ENCODE data around the gene SESN1.

Gene SESN1

GRCh38 chr6:109036574-109037294 lies 57.9 kb downstream of the SESN1 start:
- DNase-seq (ENCODE audit: low spot score), result no peak
- Histone ChIP-seq H2AK5ac (ENCODE audit: low read depth, low read length) (no peak overlapping the region), H3K23ac (ENCODE audit: low read depth, low read length, poor library complexity) (no peak overlapping the region), H3K27me3 (ENCODE audit: control insufficient read depth in 3 of 3, insufficient read depth in 3 of 3, low read depth in 1 of 3, low read length in 3 of 3) (no peaks in the 10 kb centered on the region), H2AFZ (ENCODE audit: low read length) (no peak overlapping the region), H3K36me3 (replicated peaks in 1 of 2; ENCODE audit: control insufficient read depth in 2 of 2, insufficient read depth in 2 of 2, low read length in 2 of 2) (no peaks in the 10 kb centered on the region), H3K27ac (replicated peaks; ENCODE audit: low read length) (no peak overlapping the region), H3K9me3 (replicated peaks in 1 of 2; ENCODE audit: control insufficient read depth in 2 of 2, insufficient read depth in 1 of 2, low read depth in 1 of 2, low read length in 2 of 2) (no peaks in the 10 kb centered on the region), H2BK5ac (ENCODE audit: low read length) (no peak overlapping the region), H2BK12ac (ENCODE audit: low read length) (no peak overlapping the region), H2BK120ac (ENCODE audit: low read depth, low read length) (no peak overlapping the region), H3K4ac (ENCODE audit: low read length) (no peak overlapping the region), H3K79me1 (ENCODE audit: low read depth, low read length) (no peaks in the 10 kb centered on the region), H3K18ac (ENCODE audit: low read length) (no peak overlapping the region), H4K8ac (ENCODE audit: low read depth, low read length) (no peak overlapping the region), H3K14ac (ENCODE audit: low read length) (no peak overlapping the region), H2BK15ac (ENCODE audit: low read length) (no peak overlapping the region), H3K4me1 (ENCODE audit: control insufficient read depth in 2 of 2, insufficient read depth in 1 of 2, low read depth in 1 of 2, low read length in 2 of 2) (no peaks in the 10 kb centered on the region), H3K4me2 (ENCODE audit: insufficient read depth, low read length, poor library complexity, severe bottlenecking) (no peak overlapping the region), H4K91ac (ENCODE audit: low read depth, low read length, poor library complexity) (no peak overlapping the region), H3K4me3 (ENCODE audit: low read length in 2 of 2) (no peak overlapping the region), H3K9ac (ENCODE audit: low read depth, low read length, poor library complexity) (no peak overlapping the region)
- no CpG with 5 or more reads among the region's 5 CpGs for WGBS, 2 donors (ENCODE audit: extremely low coverage in 2 of 2, insufficient read length in 2 of 2, insufficient replicate concordance in 1 of 2)

DNA sequence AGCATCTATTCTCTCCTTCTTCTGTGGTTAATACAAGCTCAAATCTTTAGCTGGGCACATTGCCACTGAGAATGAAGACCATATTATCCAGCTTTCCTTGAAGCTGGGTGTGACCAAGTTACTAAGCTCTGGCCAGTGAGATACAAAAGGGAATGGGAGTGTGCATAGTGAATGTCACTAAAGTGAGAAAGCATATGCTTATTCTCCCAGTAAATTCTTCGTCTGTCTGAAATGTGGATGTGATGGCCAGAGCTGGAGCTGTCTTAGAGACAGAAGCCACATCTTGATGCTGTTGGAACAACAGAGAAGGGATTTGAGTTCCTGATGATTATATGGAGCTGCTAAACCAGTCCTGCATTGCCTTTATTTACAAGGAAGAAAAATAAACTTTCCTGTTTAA lies 60.1 kb downstream of the SESN1 start:
- WGBS, 2 donors (ENCODE audit: extremely low coverage in 2 of 2, insufficient read length in 2 of 2, insufficient replicate concordance in 1 of 2), result no CpG with 5 or more reads among the region's 1 CpG
- no peak overlapping the region for H3K27ac ChIP-seq (replicated peaks; ENCODE audit: low read length)
- H3K9me3 ChIP-seq (replicated peaks in 1 of 2; ENCODE audit: control insufficient read depth in 2 of 2, insufficient read depth in 1 of 2, low read depth in 1 of 2, low read length in 2 of 2), result no peaks in the 10 kb centered on the region
- H4K91ac ChIP-seq (ENCODE audit: low read depth, low read length, poor library complexity), result no peak overlapping the region
- H3K36me3 ChIP-seq (replicated peaks in 1 of 2; ENCODE audit: control insufficient read depth in 2 of 2, insufficient read depth in 2 of 2, low read length in 2 of 2), result no peaks in the 10 kb centered on the region
- no peak overlapping the region for H3K23ac ChIP-seq (ENCODE audit: low read depth, low read length, poor library complexity)
- H2BK120ac ChIP-seq (ENCODE audit: low read depth, low read length), result no peak overlapping the region
- H2BK15ac ChIP-seq (ENCODE audit: low read length), result no peak overlapping the region
- no peaks in the 10 kb centered on the region for H3K79me1 ChIP-seq (ENCODE audit: low read depth, low read length)
- no peak overlapping the region for H3K18ac ChIP-seq (ENCODE audit: low read length)
- H3K4ac ChIP-seq (ENCODE audit: low read length), result no peak overlapping the region
- no peak overlapping the region for H3K9ac ChIP-seq (ENCODE audit: low read depth, low read length, poor library complexity)
- H2AFZ ChIP-seq (ENCODE audit: low read length), result no peak overlapping the region
- no peaks in the 10 kb centered on the region for H3K4me1 ChIP-seq (ENCODE audit: control insufficient read depth in 2 of 2, insufficient read depth in 1 of 2, low read depth in 1 of 2, low read length in 2 of 2)
- no peak overlapping the region for H3K4me3 ChIP-seq (ENCODE audit: low read length in 2 of 2)
- H3K4me2 ChIP-seq (ENCODE audit: insufficient read depth, low read length, poor library complexity, severe bottlenecking), result no peak overlapping the region
- no peak overlapping the region for H2AK5ac ChIP-seq (ENCODE audit: low read depth, low read length)
- no peak overlapping the region for H2BK5ac ChIP-seq (ENCODE audit: low read length)
- DNase-seq (ENCODE audit: low spot score), result no peak
- no peak overlapping the region for H2BK12ac ChIP-seq (ENCODE audit: low read length)
- no peaks in the 10 kb centered on the region for H3K27me3 ChIP-seq (ENCODE audit: control insufficient read depth in 3 of 3, insufficient read depth in 3 of 3, low read depth in 1 of 3, low read length in 3 of 3)
- no peak overlapping the region for H4K8ac ChIP-seq (ENCODE audit: low read depth, low read length)
- H3K14ac ChIP-seq (ENCODE audit: low read length), result no peak overlapping the region

- Histone ChIP-seq H3K27me3 (ENCODE audit: control insufficient read depth in 3 of 3, insufficient read depth in 3 of 3, low read depth in 1 of 3, low read length in 3 of 3) (no peaks in the 10 kb centered on the region), H3K79me1 (ENCODE audit: low read depth, low read length) (no peaks in the 10 kb centered on the region), H2BK12ac (ENCODE audit: low read length) (no peak overlapping the region), H3K27ac (replicated peaks; ENCODE audit: low read length) (no peak overlapping the region), H3K14ac (ENCODE audit: low read length) (no peak overlapping the region), H3K9ac (ENCODE audit: low read depth, low read length, poor library complexity) (no peak overlapping the region), H4K91ac (ENCODE audit: low read depth, low read length, poor library complexity) (no peak overlapping the region), H2AK5ac (ENCODE audit: low read depth, low read length) (no peak overlapping the region), H4K8ac (ENCODE audit: low read depth, low read length) (no peak overlapping the region), H3K4me1 (ENCODE audit: control insufficient read depth in 2 of 2, insufficient read depth in 1 of 2, low read depth in 1 of 2, low read length in 2 of 2) (no peaks in the 10 kb centered on the region), H3K18ac (ENCODE audit: low read length) (no peak overlapping the region), H3K23ac (ENCODE audit: low read depth, low read length, poor library complexity) (no peak overlapping the region), H2BK5ac (ENCODE audit: low read length) (no peak overlapping the region), H2AFZ (ENCODE audit: low read length) (no peak overlapping the region), H3K9me3 (replicated peaks in 1 of 2; ENCODE audit: control insufficient read depth in 2 of 2, insufficient read depth in 1 of 2, low read depth in 1 of 2, low read length in 2 of 2) (no peaks in the 10 kb centered on the region), H3K4me2 (ENCODE audit: insufficient read depth, low read length, poor library complexity, severe bottlenecking) (no peak overlapping the region), H3K4me3 (ENCODE audit: low read length in 2 of 2) (no peak overlapping the region), H3K36me3 (replicated peaks in 1 of 2; ENCODE audit: control insufficient read depth in 2 of 2, insufficient read depth in 2 of 2, low read length in 2 of 2) (no peaks in the 10 kb centered on the region), H2BK15ac (ENCODE audit: low read length) (no peak overlapping the region), H2BK120ac (ENCODE audit: low read depth, low read length) (no peak overlapping the region), H3K4ac (ENCODE audit: low read length) (no peak overlapping the region)
- no CpG with 5 or more reads among the region's 2 CpGs for WGBS, 2 donors (ENCODE audit: extremely low coverage in 2 of 2, insufficient read length in 2 of 2, insufficient replicate concordance in 1 of 2)
- no peak for DNase-seq (ENCODE audit: low spot score)
Measured at GRCh38 chr6:109033655-109034054, 61.0 kb downstream of the SESN1 start.

DNA sequence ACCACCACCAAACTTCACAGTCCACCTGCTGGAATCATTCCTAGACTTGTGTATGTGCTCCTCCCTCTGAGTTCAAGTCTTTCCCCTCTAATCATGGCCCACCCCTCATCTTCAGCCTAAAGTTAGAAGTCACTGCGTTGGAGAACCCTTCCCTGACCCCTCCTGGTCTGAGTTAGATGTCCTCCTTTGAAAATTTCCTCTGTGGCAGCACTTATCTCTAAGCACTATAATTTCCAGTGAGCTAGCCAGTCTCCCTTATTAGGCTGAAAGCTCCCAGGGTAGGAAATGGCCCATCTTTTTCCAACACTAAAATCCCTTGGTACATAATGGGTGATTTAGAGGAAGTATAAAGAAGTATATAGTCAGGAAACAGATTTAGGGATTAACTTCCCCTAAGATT lies 63.2 kb downstream of the SESN1 start:
- Histone ChIP-seq H3K27me3 (ENCODE audit: control insufficient read depth in 3 of 3, insufficient read depth in 3 of 3, low read depth in 1 of 3, low read length in 3 of 3) (no peaks in the 10 kb centered on the region), H3K4me1 (ENCODE audit: control insufficient read depth in 2 of 2, insufficient read depth in 1 of 2, low read depth in 1 of 2, low read length in 2 of 2) (no peaks in the 10 kb centered on the region), H3K79me1 (ENCODE audit: low read depth, low read length) (no peaks in the 10 kb centered on the region), H2BK15ac (ENCODE audit: low read length) (no peak overlapping the region), H3K4me3 (ENCODE audit: low read length in 2 of 2) (no peak overlapping the region), H3K4me2 (ENCODE audit: insufficient read depth, low read length, poor library complexity, severe bottlenecking) (no peak overlapping the region), H3K14ac (ENCODE audit: low read length) (no peak overlapping the region), H3K9ac (ENCODE audit: low read depth, low read length, poor library complexity) (no peak overlapping the region), H2AK5ac (ENCODE audit: low read depth, low read length) (no peak overlapping the region), H3K23ac (ENCODE audit: low read depth, low read length, poor library complexity) (no peak overlapping the region), H3K27ac (replicated peaks; ENCODE audit: low read length) (no peak overlapping the region), H2AFZ (ENCODE audit: low read length) (no peak overlapping the region), H3K4ac (ENCODE audit: low read length) (no peak overlapping the region), H3K18ac (ENCODE audit: low read length) (no peak overlapping the region), H2BK12ac (ENCODE audit: low read length) (no peak overlapping the region), H2BK5ac (ENCODE audit: low read length) (no peak overlapping the region), H3K36me3 (replicated peaks in 1 of 2; ENCODE audit: control insufficient read depth in 2 of 2, insufficient read depth in 2 of 2, low read length in 2 of 2) (no peaks in the 10 kb centered on the region), H4K91ac (ENCODE audit: low read depth, low read length, poor library complexity) (no peak overlapping the region), H2BK120ac (ENCODE audit: low read depth, low read length) (no peak overlapping the region), H4K8ac (ENCODE audit: low read depth, low read length) (no peak overlapping the region), H3K9me3 (replicated peaks in 1 of 2; ENCODE audit: control insufficient read depth in 2 of 2, insufficient read depth in 1 of 2, low read depth in 1 of 2, low read length in 2 of 2) (no peaks in the 10 kb centered on the region)
- DNase-seq (ENCODE audit: low spot score), result no peak
- WGBS, 2 donors (ENCODE audit: extremely low coverage in 2 of 2, insufficient read length in 2 of 2, insufficient replicate concordance in 1 of 2), result no CpG with 5 or more reads among the region's 1 CpG
